Measurements from ENCODE around the gene GDF15. TPM values are rescaled to one million over a fixed set of nuclear protein-coding genes. Genes with fewer than 3 reads are reported as not detected.

Gene GDF15
- total RNA-seq, 1 donor from 2014 or later: not detected

DNA sequence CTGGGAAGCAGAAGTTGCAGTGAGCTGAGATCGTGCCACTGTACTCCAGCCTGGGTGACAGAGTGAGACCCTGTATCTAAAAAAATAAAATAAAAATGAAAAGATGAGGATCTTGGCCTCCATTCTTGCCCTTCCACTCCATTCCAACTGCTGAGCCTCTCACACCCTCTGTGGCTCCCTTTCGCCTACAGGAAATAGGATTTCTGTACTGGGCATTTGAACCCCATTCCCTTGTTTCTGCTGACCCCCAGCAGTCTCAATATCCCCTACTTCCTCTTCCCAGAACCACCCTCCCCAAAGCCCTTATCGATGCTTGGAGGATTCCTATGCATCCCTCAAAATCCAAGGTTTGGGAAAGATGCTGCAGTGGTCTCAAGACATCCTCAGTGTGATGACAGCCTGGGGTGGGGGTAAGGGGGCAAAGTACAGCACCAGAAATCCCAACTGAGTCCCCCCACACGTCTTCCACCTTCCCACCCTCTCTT is 12.5 kb upstream of the GDF15 start:
- Mint-ChIP-seq H3K4me3 (no peak overlapping the region), H3K27me3 (no peaks in the 10 kb centered on the region), H3K9me3 (no peaks in the 10 kb centered on the region), H3K27ac (peak overlapping the region; percentile 41), H3K36me3 (ENCODE audit: low read depth) (no peaks in the 10 kb centered on the region), H3K4me1 (peaks cover 25% of the 10 kb centered on the region)
- ChIA-PET POLR2A (no interaction called here), CTCF (interaction anchor here (1.3 to 1.7 kb wide), 2 partner anchors 15 to 18 kb away, joined by 3 to 4 read pairs; no protein-coding TSS in a partner anchor)
- TF ChIP-seq, protein P1, sequence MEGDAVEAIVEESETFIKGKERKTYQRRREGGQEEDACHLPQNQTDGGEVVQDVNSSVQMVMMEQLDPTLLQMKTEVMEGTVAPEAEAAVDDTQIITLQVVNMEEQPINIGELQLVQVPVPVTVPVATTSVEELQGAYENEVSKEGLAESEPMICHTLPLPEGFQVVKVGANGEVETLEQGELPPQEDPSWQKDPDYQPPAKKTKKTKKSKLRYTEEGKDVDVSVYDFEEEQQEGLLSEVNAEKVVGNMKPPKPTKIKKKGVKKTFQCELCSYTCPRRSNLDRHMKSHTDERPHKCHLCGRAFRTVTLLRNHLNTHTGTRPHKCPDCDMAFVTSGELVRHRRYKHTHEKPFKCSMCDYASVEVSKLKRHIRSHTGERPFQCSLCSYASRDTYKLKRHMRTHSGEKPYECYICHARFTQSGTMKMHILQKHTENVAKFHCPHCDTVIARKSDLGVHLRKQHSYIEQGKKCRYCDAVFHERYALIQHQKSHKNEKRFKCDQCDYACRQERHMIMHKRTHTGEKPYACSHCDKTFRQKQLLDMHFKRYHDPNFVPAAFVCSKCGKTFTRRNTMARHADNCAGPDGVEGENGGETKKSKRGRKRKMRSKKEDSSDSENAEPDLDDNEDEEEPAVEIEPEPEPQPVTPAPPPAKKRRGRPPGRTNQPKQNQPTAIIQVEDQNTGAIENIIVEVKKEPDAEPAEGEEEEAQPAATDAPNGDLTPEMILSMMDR (IDR thresholded peaks at IDR 0.05): no peak
- DNase-seq (no peak), ATAC-seq (ENCODE audit: low read depth) (no peak)
- intact Hi-C loops (cut with micrococcal nuclease): loop anchor here (2.0 to 5.0 kb wide), 2 partner anchors 15 to 34 kb away; no protein-coding TSS in a partner anchor

DNA sequence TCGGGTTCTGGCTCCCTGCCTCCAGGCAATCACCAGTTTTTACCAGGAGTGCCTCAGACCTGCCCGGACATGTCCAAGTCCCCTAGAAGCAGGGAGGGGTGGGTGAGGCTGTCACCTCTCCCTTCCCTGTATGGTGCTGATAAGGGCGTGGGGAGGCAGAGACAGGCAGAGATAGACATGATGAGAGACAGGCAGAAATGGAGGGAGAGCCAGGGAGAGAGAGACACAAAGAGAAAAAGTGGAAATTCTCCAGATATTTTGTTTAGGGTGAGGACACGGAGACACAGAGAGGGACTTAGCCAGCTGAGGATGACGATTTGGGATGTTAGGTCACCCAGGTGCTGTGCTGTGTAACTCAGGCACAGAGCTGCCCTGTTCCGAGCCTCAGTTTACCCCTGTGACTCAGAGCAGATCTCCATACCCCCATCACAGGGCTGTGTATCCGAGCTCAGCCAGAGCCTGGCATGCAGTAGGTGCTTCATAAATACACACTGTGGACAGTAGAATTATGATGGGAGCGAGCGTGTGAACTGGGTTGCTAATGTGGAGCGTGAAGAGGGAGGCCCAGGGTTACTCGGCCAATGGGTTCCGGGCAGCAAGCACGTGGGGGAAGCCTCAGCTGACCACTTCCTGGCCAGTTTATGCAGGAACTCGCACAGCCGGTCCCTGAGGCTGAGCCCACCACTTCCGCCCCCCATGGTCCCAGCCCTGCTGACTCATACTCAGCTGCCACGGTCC is 11.9 kb upstream of the GDF15 start:
- TF ChIP-seq, protein P1 (IDR thresholded peaks at IDR 0.05): no peak
- intact Hi-C loops (cut with micrococcal nuclease): loop anchor here (1.0 to 5.0 kb wide), 3 partner anchors 15 to 33 kb away; no protein-coding TSS in a partner anchor
- CTCF ChIA-PET: interaction anchor here (1.3 to 1.7 kb wide), 2 partner anchors 14 to 17 kb away, joined by 3 to 4 read pairs; no protein-coding TSS in a partner anchor
- DNase-seq (peak; percentile 50), ATAC-seq (ENCODE audit: low read depth) (peak; percentile 86)
- peak overlapping the region; percentile 7 for H3K4me3 Mint-ChIP-seq
- H3K9me3 Mint-ChIP-seq: no peaks in the 10 kb centered on the region
- H3K27me3 Mint-ChIP-seq: no peaks in the 10 kb centered on the region
- POLR2A ChIA-PET: interaction anchor here (0.5 to 1.1 kb wide), 4 partner anchors 14 to 216 kb away, joined by 3 to 19 read pairs (median 4); no protein-coding TSS in a partner anchor
- H3K36me3 Mint-ChIP-seq (ENCODE audit: low read depth): no peaks in the 10 kb centered on the region
- H3K4me1 Mint-ChIP-seq: peaks cover 25% of the 10 kb centered on the region
- peak overlapping the region; percentile 41 for H3K27ac Mint-ChIP-seq

DNA sequence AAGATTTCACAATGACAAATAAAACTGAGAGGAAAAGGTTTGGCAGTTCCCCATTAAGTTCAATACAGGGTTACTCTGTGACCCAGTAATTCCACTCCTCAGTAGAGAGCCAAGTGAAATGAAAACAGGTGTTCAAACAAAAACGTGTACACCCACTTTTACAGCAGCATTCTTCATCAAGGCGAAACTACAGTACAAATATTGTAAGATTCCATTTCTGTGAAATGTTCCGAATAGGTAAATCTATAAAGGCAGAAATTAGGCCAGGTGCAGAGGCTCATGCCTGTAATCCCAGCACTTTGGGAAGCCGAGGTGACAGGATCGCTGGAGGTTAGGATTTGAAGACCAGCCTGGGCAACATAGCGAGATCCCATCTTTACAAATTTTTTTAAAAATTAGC is 8.9 kb upstream of the GDF15 start:
- DNase-seq: no peak
- H3K4me1 Mint-ChIP-seq: peaks cover 25% of the 10 kb centered on the region
- CTCF ChIA-PET: no interaction called here
- POLR2A ChIA-PET: no interaction called here
- TF ChIP-seq, protein P1 (IDR thresholded peaks at IDR 0.05): no peak
- intact Hi-C loops (cut with micrococcal nuclease): no loop called here
- peaks cover 10% of the 10 kb centered on the region for H3K27me3 Mint-ChIP-seq
- H3K27ac Mint-ChIP-seq: no peak overlapping the region
- ATAC-seq (ENCODE audit: low read depth): no peak
- H3K4me3 Mint-ChIP-seq: no peak overlapping the region
- no peaks in the 10 kb centered on the region for H3K9me3 Mint-ChIP-seq
- no peaks in the 10 kb centered on the region for H3K36me3 Mint-ChIP-seq (ENCODE audit: low read depth)

DNA sequence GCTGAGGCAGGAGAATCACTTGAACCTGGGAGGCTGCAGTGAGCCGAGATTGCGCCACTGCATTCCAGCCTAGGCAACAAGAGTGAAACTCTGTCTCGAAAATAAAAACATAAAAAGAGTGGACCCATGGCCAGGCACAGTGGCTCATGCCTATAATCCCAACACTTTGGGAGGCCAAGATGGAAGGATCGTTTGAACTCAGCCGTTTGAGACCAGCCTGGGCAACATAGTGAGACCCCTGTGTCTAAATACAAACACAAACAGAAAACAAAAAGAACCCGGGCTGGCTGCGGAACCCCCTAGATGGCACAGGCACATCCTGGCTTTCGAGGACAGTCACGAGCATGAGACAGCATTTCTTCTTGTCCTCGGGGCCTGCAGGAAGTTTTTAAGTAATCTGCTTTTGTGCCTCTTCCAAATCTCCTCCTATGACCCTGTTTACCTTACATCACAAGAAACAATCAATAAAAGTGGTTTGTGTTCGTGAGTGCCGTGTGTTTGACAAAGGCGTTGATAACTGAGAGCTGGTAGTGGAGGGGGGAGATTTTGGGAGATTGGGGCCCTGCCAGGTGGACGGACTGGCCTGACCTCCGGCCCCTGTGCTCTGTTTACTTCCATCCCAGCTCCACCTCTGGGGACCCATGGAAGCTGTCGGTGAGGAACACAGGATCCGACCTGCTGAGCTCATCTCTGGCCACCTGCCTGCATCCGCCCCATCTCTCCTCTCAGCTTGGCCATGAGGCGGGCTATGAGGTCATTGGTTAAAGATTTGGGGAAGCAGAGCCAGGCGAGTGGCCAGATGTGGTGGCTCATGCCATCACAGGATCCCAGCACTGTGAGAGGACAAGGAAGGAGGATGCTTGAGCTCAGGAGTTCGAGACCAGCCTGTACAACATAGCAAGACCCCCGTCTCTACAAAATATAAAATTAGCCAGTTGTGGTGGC is 5.9 kb upstream of the GDF15 start:
- DNase-seq (no peak), ATAC-seq (ENCODE audit: low read depth) (no peak)
- Mint-ChIP-seq H3K36me3 (ENCODE audit: low read depth) (no peaks in the 10 kb centered on the region), H3K4me3 (no peak overlapping the region), H3K4me1 (peaks cover 9% of the 10 kb centered on the region), H3K27ac (no peak overlapping the region), H3K27me3 (peaks cover 21% of the 10 kb centered on the region), H3K9me3 (no peaks in the 10 kb centered on the region)
- intact Hi-C loops (cut with micrococcal nuclease): no loop called here
- TF ChIP-seq, protein P1 (IDR thresholded peaks at IDR 0.05): no peak
- CTCF ChIA-PET: interaction anchor here (1.0 to 1.6 kb wide), 3 partner anchors 9 to 101 kb away, joined by 3 to 6 read pairs (median 4); no protein-coding TSS in a partner anchor
- POLR2A ChIA-PET: interaction anchor here (0.6 to 1.5 kb wide), 3 partner anchors 8 to 192 kb away, joined by 3 to 5 read pairs (median 4); partner anchors contain the start of gene LRRC25
